Measurements from ENCODE around the gene WFIKKN2. TPM values are rescaled to one million over a fixed set of nuclear protein-coding genes. Genes with fewer than 3 reads are reported as not detected.

Gene WFIKKN2
- total RNA-seq (2021; ENCODE audit: unreplicated experiment) = 0.05 TPM
- not detected in 2 replicates for polyA plus RNA-seq (2012)
- Bru-seq, nascent RNA = percentile 7 among the genes with signal in this experiment
- BruChase-seq, experiment 1, labeled RNA remaining after a 6-hour chase = not detected
- BruChase-seq, experiment 2, labeled RNA remaining after a 2-hour chase = percentile 12 among the genes with signal in this experiment
- long read RNA-seq = 0 reads

DNA sequence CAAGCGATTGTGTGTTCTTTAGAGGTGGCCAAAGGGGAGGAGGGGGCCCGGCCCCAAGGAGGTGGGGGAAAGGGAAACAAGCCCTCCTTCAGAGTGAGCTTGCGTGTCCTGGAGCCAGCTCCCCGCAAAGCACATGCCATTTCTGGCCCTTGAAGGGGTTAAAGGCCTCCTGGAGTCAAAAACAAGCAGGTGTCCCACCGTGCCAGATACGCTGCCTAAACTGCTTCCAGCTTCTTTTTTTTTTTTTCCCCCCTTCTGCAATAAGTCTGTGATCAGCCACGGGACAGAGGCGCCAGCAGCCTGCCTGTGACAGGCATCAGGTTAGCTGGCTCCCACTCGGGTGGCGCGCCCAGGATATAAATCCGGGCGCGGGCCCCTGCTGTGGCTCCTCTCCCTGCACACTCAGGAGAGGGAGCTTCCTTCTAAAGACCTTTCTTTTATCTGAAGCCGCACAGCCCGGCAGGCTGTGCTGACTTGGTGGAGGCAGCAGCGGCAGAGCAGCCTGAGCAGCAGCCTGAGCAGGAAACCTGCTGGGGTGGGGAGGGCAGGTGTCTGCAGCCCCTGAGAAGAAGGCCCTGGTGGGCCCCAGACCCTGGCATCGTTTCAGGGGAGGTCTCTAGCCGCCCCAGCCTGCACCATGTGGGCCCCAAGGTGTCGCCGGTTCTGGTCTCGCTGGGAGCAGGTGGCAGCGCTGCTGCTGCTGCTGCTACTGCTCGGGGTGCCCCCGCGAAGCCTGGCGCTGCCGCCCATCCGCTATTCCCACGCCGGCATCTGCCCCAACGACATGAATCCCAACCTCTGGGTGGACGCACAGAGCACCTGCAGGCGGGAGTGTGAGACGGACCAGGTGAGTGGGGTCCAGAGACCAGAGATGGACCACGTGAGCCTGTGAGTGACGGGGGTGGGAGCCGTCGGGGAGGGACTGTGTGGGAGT, at the start of gene WFIKKN2:
Gene WFIKKN2, plus strand, starts transcription at position 286 of the 934 bp plus-strand sequence. Its CDS starts 352 bp downstream, at position 638.
- no peak within 1 kb of the TSS for H3K4me3 ChIP-seq (replicated peaks in 1 of 2; ENCODE audit: low read depth in 1 of 2, low read length in 2 of 2)
- CTCF ChIA-PET = no interaction called here
- no peak within 1 kb of the TSS for H3K9ac ChIP-seq (ENCODE audit: low read length)
- H3K4me2 ChIP-seq (ENCODE audit: low read length) = no peak within 1 kb of the TSS
- no peaks in the 10 kb centered on the region for H3K4me1 ChIP-seq (ENCODE audit: control insufficient read depth in 1 of 2, insufficient read depth in 2 of 2, low read length in 2 of 2)
- no peaks in the 10 kb centered on the region for H3K36me3 ChIP-seq (ENCODE audit: control insufficient read depth in 1 of 2, insufficient read depth in 2 of 2, low read length in 2 of 2)
- intact Hi-C loops (cut with micrococcal nuclease) = no loop called here
- TF ChIP-seq, protein P1, sequence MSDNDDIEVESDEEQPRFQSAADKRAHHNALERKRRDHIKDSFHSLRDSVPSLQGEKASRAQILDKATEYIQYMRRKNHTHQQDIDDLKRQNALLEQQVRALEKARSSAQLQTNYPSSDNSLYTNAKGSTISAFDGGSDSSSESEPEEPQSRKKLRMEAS (IDR thresholded peaks at IDR 0.05) = no peak
- no peak for TF ChIP-seq POLR2A (IDR thresholded peaks at IDR 0.05; ENCODE audit: borderline replicate concordance, extremely low read depth, insufficient read depth, insufficient read length)
- no peak for TF ChIP-seq EZH2 (IDR thresholded peaks at IDR 0.05)
- TF ChIP-seq, protein P2, sequence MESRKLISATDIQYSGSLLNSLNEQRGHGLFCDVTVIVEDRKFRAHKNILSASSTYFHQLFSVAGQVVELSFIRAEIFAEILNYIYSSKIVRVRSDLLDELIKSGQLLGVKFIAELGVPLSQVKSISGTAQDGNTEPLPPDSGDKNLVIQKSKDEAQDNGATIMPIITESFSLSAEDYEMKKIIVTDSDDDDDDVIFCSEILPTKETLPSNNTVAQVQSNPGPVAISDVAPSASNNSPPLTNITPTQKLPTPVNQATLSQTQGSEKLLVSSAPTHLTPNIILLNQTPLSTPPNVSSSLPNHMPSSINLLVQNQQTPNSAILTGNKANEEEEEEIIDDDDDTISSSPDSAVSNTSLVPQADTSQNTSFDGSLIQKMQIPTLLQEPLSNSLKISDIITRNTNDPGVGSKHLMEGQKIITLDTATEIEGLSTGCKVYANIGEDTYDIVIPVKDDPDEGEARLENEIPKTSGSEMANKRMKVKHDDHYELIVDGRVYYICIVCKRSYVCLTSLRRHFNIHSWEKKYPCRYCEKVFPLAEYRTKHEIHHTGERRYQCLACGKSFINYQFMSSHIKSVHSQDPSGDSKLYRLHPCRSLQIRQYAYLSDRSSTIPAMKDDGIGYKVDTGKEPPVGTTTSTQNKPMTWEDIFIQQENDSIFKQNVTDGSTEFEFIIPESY (IDR thresholded peaks at IDR 0.05; ENCODE audit: extremely low read depth, insufficient replicate concordance, low read length) = no peak
- TF ChIP-seq CEBPB (IDR thresholded peaks at IDR 0.05; ENCODE audit: low read depth) = no peak
- TF ChIP-seq JUND (IDR thresholded peaks at IDR 0.05) = no peak
- no peak for TF ChIP-seq SIN3A (IDR thresholded peaks at IDR 0.05; ENCODE audit: low read depth)
- TF ChIP-seq REST (IDR thresholded peaks at IDR 0.05; ENCODE audit: low read depth) = no peak
- no peak for ATAC-seq
- no TSS peak for BruUV-seq (replicated peaks)
- H3K27me3 ChIP-seq (ENCODE audit: insufficient read depth, low read length) = no peaks in the 10 kb centered on the region
- no peak within 1 kb of the TSS for H2AFZ ChIP-seq (ENCODE audit: low read depth, low read length, poor library complexity, severe bottlenecking)
- H3K27ac ChIP-seq (ENCODE audit: low read depth, low read length) = no peak within 1 kb of the TSS
- H4K20me1 ChIP-seq (ENCODE audit: insufficient read depth) = no peaks in the 10 kb centered on the region
- no peak for DNase-seq (ENCODE audit: low read depth, low spot score)
- POLR2A ChIA-PET = no interaction called here
- no peaks in the 10 kb centered on the region for H3K9me3 ChIP-seq (ENCODE audit: control insufficient read depth in 1 of 2, insufficient read depth in 1 of 2, low read depth in 1 of 2, low read length in 2 of 2)
- RAD21 ChIA-PET (ENCODE audit: low non-redundant PET in 1 of 2, low total read pairs in 2 of 2, uncharacterized antibody in 2 of 2, unreplicated experiment in 2 of 2) = no interaction called here
- no peaks in the 10 kb centered on the region for H3K79me2 ChIP-seq (ENCODE audit: insufficient read depth, low read length)
- H3K9me2 ChIP-seq (ENCODE audit: insufficient read depth) = no peaks in the 10 kb centered on the region
